Stimulated activated CD4-positive, alpha-beta T cell treated with anti-CD3 and anti-CD28 coated beads, TNF-alpha, amount 100 ng/mL, for 48 hours (primary cell): ENCODE data around the gene AZU1.
"Not testable (repeated sequence)": the region's sequence is repeated elsewhere in the genome, so short reads cannot be mapped to it uniquely, and the experiment has no call there.

Experiments
- DNase-seq, 3 donors: peaks; one replicate each; pipeline ENCODE4 v3.0.0-alpha.2; 2020; ENCODE audit warnings: low read depth in 3 of 3

AZU1 gene

GRCh38 chr19:829129-829758 is 1.6 kb downstream of the AZU1 start:
- no peak for DNase-seq

GRCh38 chr19:831407-832369 is 4.1 kb downstream of the AZU1 start:
- no peak for DNase-seq

GRCh38 chr19:834216-834615 is 6.6 kb downstream of the AZU1 start:
- DNase-seq = no peak

GRCh38 chr19:835210-835810 is 7.7 kb downstream of the AZU1 start:
- DNase-seq = no peak

- DNase-seq = no peak
These were observed 13.0 kb downstream of the AZU1 start, which contains the start of gene PRTN3 for GRCh38 chr19:840519-841206. PRTN3 (plus strand) TSS chr19:840999; CDS start chr19:841009, 10 bp downstream.

- not testable (repeated sequence) for DNase-seq
These were observed 15.2 kb downstream of the AZU1 start for GRCh38 chr19:842802-843179.

GRCh38 chr19:843180-843835 is 15.7 kb downstream of the AZU1 start:
- no peak for DNase-seq

- no peak for DNase-seq
These were observed 16.4 kb downstream of the AZU1 start for GRCh38 chr19:843836-844545.

GRCh38 chr19:844546-844971 is 16.9 kb downstream of the AZU1 start:
- DNase-seq = no peak

GRCh38 chr19:845707-846521 is 18.3 kb downstream of the AZU1 start:
- no peak for DNase-seq

GRCh38 chr19:848386-848921 is 20.8 kb downstream of the AZU1 start:
- no peak for DNase-seq

GRCh38 chr19:849195-849594 is 21.6 kb downstream of the AZU1 start:
- not testable (repeated sequence) for DNase-seq

- no peak for DNase-seq
These were observed 22.8 kb downstream of the AZU1 start for GRCh38 chr19:850221-850978.

- no peak for DNase-seq
These were observed 23.3 kb downstream of the AZU1 start for GRCh38 chr19:850979-851335.

- no peak for DNase-seq
These were observed 24.7 kb downstream of the AZU1 start, which contains the start of gene ELANE for GRCh38 chr19:852136-853013. ELANE (plus strand) TSS chr19:852303; CDS start chr19:852329, 26 bp downstream.

GRCh38 chr19:853014-853585 is 25.5 kb downstream of the AZU1 start:
- no peak for DNase-seq

- not testable (repeated sequence) for DNase-seq
These were observed 26.1 kb downstream of the AZU1 start for GRCh38 chr19:853614-854220.
